WTC11 (cell line): ENCODE data around the gene CATSPERB. TPM values are rescaled to one million over a fixed set of nuclear protein-coding genes. Genes with fewer than 3 reads are reported as not detected.

Source experiments
- ATAC-seq: fragments of 200-7000 bp; cut with Tn5 transposase; 2 replicates; pipeline ENCODE4 v1.10.0; 2021; ENCODE audit warnings: mild to moderate bottlenecking, moderate library complexity
- CTCF ChIA-PET: fragments of 300-600 bp; sonication (Branson Sonifier 250); formaldehyde crosslinking; loops from one replicate; lab custom pipeline; 2021; ENCODE audit warnings: antibody characterized with exemption; lab: Charles Lee
- POLR2A ChIA-PET: fragments of 350-600 bp; sonication (Branson Sonifier 250); formaldehyde crosslinking; loops from one replicate; lab custom pipeline; 2021; ENCODE audit warnings: antibody characterized with exemption; lab: Charles Lee
- DNase-seq: peaks from one replicate; pipeline ENCODE4 v3.0.0; 2021; ENCODE audit warnings: low spot score
- H3K27ac Mint-ChIP-seq: 2 replicates; pipeline ENCODE4 v1.8.0; 2021; ENCODE audit warnings: mixed read lengths
- H3K27me3 Mint-ChIP-seq: 2 replicates; pipeline ENCODE4 v1.8.0; 2021; ENCODE audit warnings: low read depth, mild to moderate bottlenecking, moderate library complexity, mixed read lengths
- H3K36me3 Mint-ChIP-seq: 2 replicates; pipeline ENCODE4 v1.8.0; 2021; ENCODE audit warnings: mixed read lengths
- H3K4me1 Mint-ChIP-seq: 2 replicates; pipeline ENCODE4 v1.8.0; 2022; ENCODE audit warnings: mixed read lengths
- H3K4me3 Mint-ChIP-seq: 2 replicates; pipeline ENCODE4 v1.8.0; 2021; ENCODE audit warnings: mild to moderate bottlenecking, moderate library complexity, mixed read lengths
- H3K9me3 Mint-ChIP-seq: 2 replicates; pipeline ENCODE4 v1.8.0; 2021; ENCODE audit warnings: mixed read lengths
- AFF4 ChIP-seq: sonication (generic); formaldehyde crosslinking; IDR thresholded peaks from 2 replicates; pipeline ENCODE4 v1.8.1; 2023; ENCODE audit warnings: mild to moderate bottlenecking, missing genetic modification reagents, borderline replicate concordance
- E2F4 ChIP-seq: sonication (generic); formaldehyde crosslinking; IDR thresholded peaks from 2 replicates; pipeline ENCODE4 v1.8.1; 2022; ENCODE audit warnings: low read depth, mild to moderate bottlenecking, moderate library complexity, missing genetic modification reagents, borderline replicate concordance
- E2F5 ChIP-seq: sonication (generic); formaldehyde crosslinking; IDR thresholded peaks from 2 replicates; pipeline ENCODE4 v1.8.1; 2022; ENCODE audit warnings: mild to moderate bottlenecking, moderate library complexity, missing genetic modification reagents
- ERG ChIP-seq: fragments of 250-450 bp; sonication (Bioruptor Pico); IDR thresholded peaks from 2 replicates; pipeline ENCODE4 v1.8.0; 2021; ENCODE audit warnings: mild to moderate bottlenecking
- FOXP1 ChIP-seq: sonication (generic); formaldehyde crosslinking; IDR thresholded peaks from 2 replicates; pipeline ENCODE4 v1.8.0; 2022; ENCODE audit warnings: missing genetic modification reagents, mild to moderate bottlenecking, moderate library complexity, borderline replicate concordance
- MLX ChIP-seq: sonication (generic); formaldehyde crosslinking; IDR thresholded peaks from 2 replicates; pipeline ENCODE4 v1.8.1; 2023; ENCODE audit warnings: mild to moderate bottlenecking, missing genetic modification reagents, moderate library complexity
- NFYB ChIP-seq: sonication (generic); formaldehyde crosslinking; conservative IDR thresholded peaks from 2 replicates; pipeline ENCODE4 v1.8.0; 2022; ENCODE audit warnings: low read depth, missing genetic modification reagents
- NR3C1 ChIP-seq: sonication (generic); formaldehyde crosslinking; conservative IDR thresholded peaks from 2 replicates; pipeline ENCODE4 v1.8.1; 2023; ENCODE audit warnings: low read depth, mild to moderate bottlenecking, missing genetic modification reagents
- PREB ChIP-seq: sonication (generic); formaldehyde crosslinking; IDR thresholded peaks from 2 replicates; pipeline ENCODE4 v1.8.1; 2022; ENCODE audit warnings: mild to moderate bottlenecking, missing genetic modification reagents, moderate library complexity, borderline replicate concordance
- RELA ChIP-seq: sonication (generic); formaldehyde crosslinking; IDR thresholded peaks from 2 replicates; pipeline ENCODE4 v1.8.1; 2022; ENCODE audit warnings: missing genetic modification reagents, mild to moderate bottlenecking, borderline replicate concordance
- RORB ChIP-seq: fragments of 250-450 bp; sonication (Bioruptor Pico); IDR thresholded peaks from 2 replicates; pipeline ENCODE4 v1.9.0; 2021; ENCODE audit warnings: mild to moderate bottlenecking
- SOX15 ChIP-seq: fragments of 250-450 bp; sonication (Bioruptor Pico); IDR thresholded peaks from 2 replicates; pipeline ENCODE4 v1.9.0; 2021; ENCODE audit warnings: mild to moderate bottlenecking
- USF2 ChIP-seq: sonication (generic); formaldehyde crosslinking; IDR thresholded peaks from 2 replicates; pipeline ENCODE4 v1.8.1; 2023; ENCODE audit warnings: mild to moderate bottlenecking, missing genetic modification reagents, moderate library complexity
- ZNF281 ChIP-seq: sonication (generic); formaldehyde crosslinking; IDR thresholded peaks from 2 replicates; pipeline ENCODE4 v1.8.0; 2023; ENCODE audit warnings: mild to moderate bottlenecking, missing genetic modification reagents
- ZNF317 ChIP-seq: sonication (generic); formaldehyde crosslinking; IDR thresholded peaks from 2 replicates; pipeline ENCODE4 v1.8.1; 2023; ENCODE audit warnings: low read depth, mild to moderate bottlenecking, moderate library complexity, missing genetic modification reagents, borderline replicate concordance
- ZNF425 ChIP-seq: fragments of 250-450 bp; sonication (Bioruptor Pico); conservative IDR thresholded peaks from 2 replicates; pipeline ENCODE4 v1.9.0; 2021; ENCODE audit warnings: mild to moderate bottlenecking
- total RNA-seq: library from RNA; stranded (reverse); gene quantifications from 3 replicates; pipeline ENCODE4 v1.2.3, GENCODE V29; 2021

CATSPERB gene
- total RNA-seq, 1 experiment from 2014 or later, result 0.11 TPM

GRCh38 chr14:91654836-91655235 is 77.0 kb downstream of the CATSPERB start:
- Mint-ChIP-seq H3K4me1 (no peaks in the 10 kb centered on the region), H3K4me3 (no peak overlapping the region), H3K36me3 (no peaks in the 10 kb centered on the region), H3K9me3 (peaks cover 7% of the 10 kb centered on the region), H3K27ac (no peak overlapping the region), H3K27me3 (no peaks in the 10 kb centered on the region)
- no peak for ATAC-seq
- DNase-seq, result no peak
- POLR2A ChIA-PET, result no interaction called here
- TF ChIP-seq ZNF317 (no peak), RELA (CRISPR knock-in tag) (no peak), MLX (no peak), SOX15 (CRISPR knock-in tag) (no peak), AFF4 (no peak), PREB (CRISPR knock-in tag) (no peak), USF2 (CRISPR knock-in tag) (no peak), E2F5 (no peak), NR3C1 (CRISPR knock-in tag) (no peak)
- CTCF ChIA-PET, result interaction anchor here (1.0 kb wide), 1 partner anchor 244 kb away, joined by 3 read pairs; no protein-coding TSS in a partner anchor

GRCh38 chr14:91653451-91653850 is 78.4 kb downstream of the CATSPERB start:
- Mint-ChIP-seq H3K9me3 (peaks cover 7% of the 10 kb centered on the region), H3K36me3 (no peaks in the 10 kb centered on the region), H3K27ac (no peak overlapping the region), H3K27me3 (no peaks in the 10 kb centered on the region), H3K4me3 (no peak overlapping the region), H3K4me1 (no peaks in the 10 kb centered on the region)
- ChIA-PET CTCF (no interaction called here), POLR2A (no interaction called here)
- no peak for DNase-seq
- ATAC-seq, result no peak
- TF ChIP-seq ERG (CRISPR knock-in tag), result no peak
- no peak for TF ChIP-seq NFYB (CRISPR knock-in tag)
- no peak for TF ChIP-seq RORB (CRISPR knock-in tag)
- no peak for TF ChIP-seq E2F4 (CRISPR knock-in tag)
- no peak for TF ChIP-seq ZNF281 (CRISPR knock-in tag)
- TF ChIP-seq FOXP1 (CRISPR knock-in tag), result no peak
- no peak for TF ChIP-seq ZNF425 (CRISPR knock-in tag)
